ENCODE results near the gene SLC35B4. TPM values are rescaled to one million over a fixed set of nuclear protein-coding genes. Genes with fewer than 3 reads are reported as not detected.

SLC35B4 gene, protein sequence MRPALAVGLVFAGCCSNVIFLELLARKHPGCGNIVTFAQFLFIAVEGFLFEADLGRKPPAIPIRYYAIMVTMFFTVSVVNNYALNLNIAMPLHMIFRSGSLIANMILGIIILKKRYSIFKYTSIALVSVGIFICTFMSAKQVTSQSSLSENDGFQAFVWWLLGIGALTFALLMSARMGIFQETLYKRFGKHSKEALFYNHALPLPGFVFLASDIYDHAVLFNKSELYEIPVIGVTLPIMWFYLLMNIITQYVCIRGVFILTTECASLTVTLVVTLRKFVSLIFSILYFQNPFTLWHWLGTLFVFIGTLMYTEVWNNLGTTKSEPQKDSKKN
- 13.3 and 14.5 TPM in 2 replicates for total RNA-seq (2022)
- percentile 68 among the genes with signal in this experiment for Bru-seq, nascent RNA
- BruChase-seq, experiment 1, labeled RNA remaining after a 6-hour chase: percentile 69 among the genes with signal in this experiment
- BruChase-seq, experiment 2, labeled RNA remaining after a 2-hour chase: percentile 75 among the genes with signal in this experiment
- long read RNA-seq, full-length matches to known transcripts: 5 of 15 reads
- long read RNA-seq, partial matches to known transcripts: 0 of 15 reads
- long read RNA-seq, other reads (novel, unspliced or antisense): 10 of 15 reads

DNA sequence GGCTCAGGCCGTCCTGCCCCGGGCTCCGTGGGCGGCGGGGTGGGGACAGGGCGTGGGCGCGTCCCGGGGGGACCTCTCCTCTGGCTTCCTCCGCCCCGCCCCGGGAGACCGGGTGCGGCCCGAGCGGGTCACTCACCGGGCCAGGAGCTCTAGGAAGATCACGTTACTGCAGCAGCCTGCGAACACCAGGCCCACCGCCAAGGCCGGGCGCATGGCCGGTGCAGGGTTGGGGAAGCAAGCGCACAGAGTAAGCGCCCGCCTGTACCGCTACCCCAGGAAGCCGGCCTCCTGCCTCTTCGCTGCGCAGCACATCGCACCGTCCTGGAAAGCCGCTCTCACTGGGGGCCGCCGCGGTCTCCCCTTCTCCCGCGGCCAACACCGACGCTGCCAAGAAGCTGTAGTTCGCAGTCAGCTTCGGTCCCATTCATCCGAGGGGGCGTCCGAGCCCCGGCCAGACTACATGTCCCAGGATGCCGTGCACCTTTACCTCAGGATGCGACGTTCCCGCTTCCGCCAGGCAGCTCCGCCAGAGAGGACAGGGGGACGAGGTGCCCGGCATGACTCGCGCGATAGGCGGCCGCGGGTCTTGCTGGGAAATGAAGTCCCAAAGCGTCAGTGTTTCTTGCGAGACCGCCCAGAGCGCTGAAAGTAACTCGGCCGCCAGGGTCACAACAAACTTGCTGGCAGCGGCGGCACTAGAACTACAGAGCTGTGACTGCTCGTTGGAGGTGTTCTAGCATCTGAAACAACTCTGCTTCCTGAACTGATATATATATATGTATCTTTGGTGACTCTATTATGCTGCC lies at the start of gene SLC35B4:
Gene SLC35B4, minus strand, starts transcription at position 392 of the 806 bp plus-strand sequence. Its CDS starts 179 bp downstream, at position 213.
- intact Hi-C loops (cut with micrococcal nuclease; ENCODE audit: unreplicated experiment): loop anchor here (10.0 kb wide), 1 partner anchor 108 kb away; no protein-coding TSS in a partner anchor
- peaks cover 15% of the 10 kb centered on the region for H3K36me3 Mint-ChIP-seq (ENCODE audit: insufficient read depth, unreplicated experiment)

GRCh38 chr7:134366481-134366880 lies 49.8 kb upstream of the SLC35B4 start:
- H3K36me3 Mint-ChIP-seq (ENCODE audit: insufficient read depth, unreplicated experiment): peaks cover 33% of the 10 kb centered on the region
- H3K27ac Mint-ChIP-seq (ENCODE audit: unreplicated experiment): peak overlapping the region; percentile 75
- H3K27me3 Mint-ChIP-seq (ENCODE audit: unreplicated experiment): no peaks in the 10 kb centered on the region
- CTCF ChIA-PET: interaction anchor here (1.4 to 2.3 kb wide), 2 partner anchors 10 to 66 kb away, joined by 7 to 8 read pairs; no protein-coding TSS in a partner anchor
- peaks cover 76% of the 10 kb centered on the region for H3K4me1 Mint-ChIP-seq (ENCODE audit: low read depth, unreplicated experiment)
- no TSS peak for BruUV-seq (replicated peaks)
- H3K4me3 Mint-ChIP-seq (ENCODE audit: low read depth, unreplicated experiment): no peak overlapping the region
- intact Hi-C loops (cut with micrococcal nuclease; ENCODE audit: unreplicated experiment): loop anchor here (10.0 kb wide), 1 partner anchor 148 kb away; no protein-coding TSS in a partner anchor
- no peak for DNase-seq
- no peaks in the 10 kb centered on the region for H3K9me3 Mint-ChIP-seq (ENCODE audit: low read depth, unreplicated experiment)
- TF ChIP-seq CTCF (IDR thresholded peaks at IDR 0.05; ENCODE audit: unreplicated experiment): no peak

More for the DNA sequence above, at the start of gene SLC35B4:
- H3K27ac Mint-ChIP-seq (ENCODE audit: unreplicated experiment): peak within 1 kb of the TSS; percentile 52
- TF ChIP-seq CTCF (IDR thresholded peaks at IDR 0.05; ENCODE audit: unreplicated experiment): no peak
- DNase-seq: peak; percentile 96
- peak within 1 kb of the TSS; percentile 84 for H3K4me3 Mint-ChIP-seq (ENCODE audit: low read depth, unreplicated experiment)
- H3K4me1 Mint-ChIP-seq (ENCODE audit: low read depth, unreplicated experiment): peaks cover 14% of the 10 kb centered on the region
- BruUV-seq (replicated peaks): no TSS peak
- no peaks in the 10 kb centered on the region for H3K9me3 Mint-ChIP-seq (ENCODE audit: low read depth, unreplicated experiment)
- CTCF ChIA-PET: interaction anchor here (0.6 to 2.5 kb wide), 9 partner anchors 10 to 472 kb away, joined by 3 to 10 read pairs (median 6); no protein-coding TSS in a partner anchor
- peaks cover 18% of the 10 kb centered on the region for H3K27me3 Mint-ChIP-seq (ENCODE audit: unreplicated experiment)

- Mint-ChIP-seq H3K9me3 (ENCODE audit: low read depth, unreplicated experiment) (no peaks in the 10 kb centered on the region), H3K27me3 (ENCODE audit: unreplicated experiment) (no peaks in the 10 kb centered on the region), H3K27ac (ENCODE audit: unreplicated experiment) (peak overlapping the region; percentile 75), H3K4me1 (ENCODE audit: low read depth, unreplicated experiment) (peaks cover 73% of the 10 kb centered on the region), H3K4me3 (ENCODE audit: low read depth, unreplicated experiment) (peak overlapping the region; percentile 14), H3K36me3 (ENCODE audit: insufficient read depth, unreplicated experiment) (peaks cover 33% of the 10 kb centered on the region)
- CTCF ChIA-PET: interaction anchor here (1.4 to 2.3 kb wide), 3 partner anchors 9 to 67 kb away, joined by 6 to 8 read pairs (median 7); partner anchors contain the start of gene SLC35B4
- BruUV-seq (replicated peaks): TSS peak; percentile 41
- TF ChIP-seq CTCF (IDR thresholded peaks at IDR 0.05; ENCODE audit: unreplicated experiment): no peak
- intact Hi-C loops (cut with micrococcal nuclease; ENCODE audit: unreplicated experiment): loop anchor here (10.0 kb wide), 1 partner anchor 149 kb away; no protein-coding TSS in a partner anchor
- no peak for DNase-seq
Measured at GRCh38 chr7:134365341-134366054, 48.8 kb upstream of the SLC35B4 start.

Measured in Calu3 (cell line).